ENCODE data around the gene RNLS.
"Not testable (repeated sequence)": the region's sequence is repeated elsewhere in the genome, so short reads cannot be mapped to it uniquely, and the experiment has no call there.

The RNLS gene

GRCh38 chr10:88332503-88333247 lies 250.4 kb downstream of the RNLS start:
- DNase-seq: no peak

DNA sequence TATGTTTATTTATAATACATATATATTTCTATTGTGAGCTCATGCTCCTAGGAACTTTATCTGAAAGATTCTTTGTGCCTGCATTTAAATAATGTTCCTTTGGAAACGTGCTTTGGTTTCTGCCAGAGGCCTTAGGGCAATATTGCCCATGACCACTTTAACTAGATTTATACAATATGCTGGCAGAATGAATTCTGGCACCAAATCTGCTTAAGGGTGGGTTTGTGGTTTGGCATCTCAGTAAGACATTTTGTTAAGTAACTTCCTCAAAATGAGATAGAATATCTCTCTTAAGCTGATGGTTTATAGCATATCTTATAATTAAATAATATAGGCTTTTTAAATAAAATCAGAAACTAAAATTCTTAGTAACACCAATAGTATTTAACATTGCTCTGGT lies 252.9 kb downstream of the RNLS start:
- no peak for DNase-seq

DNA sequence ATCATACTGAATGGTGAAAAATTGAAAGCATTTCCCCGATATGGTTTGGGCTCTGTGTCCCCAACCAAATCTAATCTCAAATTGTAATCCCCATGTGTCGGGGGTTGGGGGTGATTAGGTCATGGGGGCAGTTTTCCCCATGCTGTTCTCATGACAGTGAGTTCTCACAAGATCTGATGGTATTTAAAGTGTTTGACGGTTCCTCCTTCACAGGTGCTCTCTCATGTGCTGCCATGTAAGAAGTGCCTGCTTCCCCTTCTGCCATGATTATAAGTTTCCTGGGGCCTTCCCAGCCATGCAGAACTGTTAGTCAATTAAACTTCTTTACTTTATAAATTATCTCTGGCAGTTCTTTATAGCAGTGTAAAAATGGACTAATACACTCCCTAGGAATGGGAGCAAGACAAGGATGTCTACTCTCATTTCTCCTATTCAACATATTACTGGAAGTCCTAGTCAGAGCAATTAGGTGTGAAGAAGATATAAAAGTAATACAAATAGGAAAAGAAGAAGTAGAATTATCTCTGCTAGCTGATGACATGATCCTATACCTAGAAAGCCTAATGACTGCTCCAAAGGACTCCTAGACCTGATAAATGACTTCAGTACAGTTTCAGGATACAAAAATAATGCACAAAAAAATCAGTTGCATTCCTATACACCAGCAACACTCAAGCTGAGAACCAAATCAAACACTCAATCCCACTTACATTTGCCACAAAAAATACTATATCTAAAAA lies 260.6 kb downstream of the RNLS start:
- DNase-seq: no peak

DNA sequence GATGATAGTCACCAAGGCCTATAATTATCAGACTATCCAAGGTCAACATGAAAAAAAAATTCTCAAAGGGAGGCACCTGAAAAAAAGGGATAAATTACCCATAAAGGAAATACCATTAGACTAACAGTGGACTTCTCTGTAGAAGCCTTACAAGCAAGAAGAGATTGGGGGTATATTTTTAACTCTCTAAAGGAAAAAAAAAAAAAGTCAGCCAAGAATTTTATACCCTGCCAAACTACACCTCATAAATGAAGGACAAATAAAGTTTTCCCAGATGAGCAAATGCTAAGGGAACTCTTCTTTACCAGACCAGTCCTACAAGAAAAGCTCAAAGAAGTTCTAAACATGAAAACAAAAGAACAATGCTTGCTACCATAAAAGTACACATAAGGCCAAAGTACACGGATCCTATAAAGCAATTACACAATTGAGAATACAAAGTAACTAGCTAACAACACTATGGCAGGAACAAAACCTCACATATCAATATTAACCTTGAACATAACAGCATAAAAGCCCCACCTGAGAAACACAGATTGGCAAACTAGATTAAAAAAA lies 263.1 kb downstream of the RNLS start:
- DNase-seq: no peak

DNA sequence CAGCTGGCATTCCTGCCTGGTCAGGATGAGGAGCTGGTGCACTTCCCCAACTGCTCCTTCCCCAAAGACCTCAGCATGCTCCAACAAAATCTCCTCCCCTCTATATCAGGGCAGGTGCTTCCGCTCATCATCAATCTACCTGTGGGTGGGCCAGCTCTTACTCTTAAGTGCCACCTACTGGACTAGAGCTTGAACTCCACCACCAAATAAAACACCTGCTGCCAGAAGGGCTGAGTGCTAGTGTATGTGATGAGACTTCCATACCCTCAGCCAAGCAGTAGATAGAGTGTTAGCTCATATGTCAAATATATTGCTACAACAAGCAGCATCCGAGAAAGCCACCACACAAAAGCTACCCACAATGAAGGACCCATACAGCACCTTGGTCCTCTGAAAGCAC lies 264.3 kb downstream of the RNLS start:
- no peak for DNase-seq

DNA sequence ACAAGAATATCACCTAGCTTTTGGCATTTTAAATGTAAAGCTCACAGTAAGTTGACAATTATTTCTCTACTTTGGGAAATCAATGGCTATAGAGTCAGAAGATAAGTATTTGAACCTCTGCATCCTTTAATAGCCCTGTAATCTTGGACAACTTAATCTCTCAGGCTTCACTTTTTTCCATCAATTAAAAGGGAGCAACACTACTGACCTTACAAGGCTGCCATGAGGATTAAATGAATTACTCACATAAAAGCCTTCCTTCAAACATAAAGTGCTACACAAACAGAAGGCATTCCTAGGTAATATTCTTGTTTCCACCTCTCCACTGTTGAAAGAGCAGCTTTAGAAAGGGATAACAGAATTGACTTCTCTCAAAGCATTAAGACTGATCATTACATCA lies 266.0 kb downstream of the RNLS start:
- no peak for DNase-seq

GRCh38 chr10:88316292-88316861 lies 266.7 kb downstream of the RNLS start:
- no peak for DNase-seq

GRCh38 chr10:88315755-88316154 lies 267.4 kb downstream of the RNLS start:
- no peak for DNase-seq

- no peak for DNase-seq
Measured at GRCh38 chr10:88314362-88314761, 268.8 kb downstream of the RNLS start.

- DNase-seq: no peak
Measured at GRCh38 chr10:88313878-88314277, 269.2 kb downstream of the RNLS start.

- DNase-seq: no peak
Measured at GRCh38 chr10:88312855-88313254, 270.3 kb downstream of the RNLS start.

GRCh38 chr10:88311264-88311663 lies 271.9 kb downstream of the RNLS start:
- DNase-seq: no peak

DNA sequence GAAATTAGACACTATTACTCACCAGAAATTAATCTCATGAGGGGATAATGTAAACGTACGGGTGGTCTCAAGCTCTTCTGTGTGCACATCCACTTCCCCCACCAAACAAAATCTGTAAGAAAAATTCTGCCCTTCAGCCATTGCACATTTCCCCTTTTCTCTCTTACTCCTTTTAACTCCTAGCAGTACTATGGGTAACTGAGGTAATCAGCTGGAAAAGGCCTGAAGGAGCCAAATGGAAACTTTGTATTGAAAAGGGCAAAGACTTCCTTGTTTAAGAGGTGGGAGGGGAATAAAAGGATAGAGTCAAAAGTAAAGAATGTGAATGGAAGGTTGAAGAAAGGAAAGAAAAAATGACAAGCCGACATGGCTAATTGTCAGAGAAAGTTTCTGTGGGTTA lies 273.8 kb downstream of the RNLS start:
- DNase-seq: no peak

DNA sequence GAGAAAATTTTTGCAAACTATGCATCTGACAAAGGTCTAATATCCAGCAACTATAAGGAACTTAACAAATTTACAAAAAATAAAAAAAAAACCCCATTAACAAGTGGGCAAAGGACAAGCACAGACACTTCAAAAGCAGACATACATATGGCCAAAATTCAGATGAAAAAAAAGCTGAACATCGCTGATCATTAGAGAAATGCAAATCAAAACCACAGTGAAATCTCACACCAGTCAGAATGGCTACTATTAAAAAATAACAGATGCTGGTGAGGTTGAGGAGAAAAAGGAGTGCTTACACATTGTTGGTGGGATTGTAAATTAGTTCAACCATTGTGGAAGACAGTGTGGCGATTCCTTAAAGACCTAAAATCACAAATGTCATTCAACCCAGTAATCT lies 274.8 kb downstream of the RNLS start:
- not testable (repeated sequence) for DNase-seq

- DNase-seq: no peak
Measured at GRCh38 chr10:88299787-88300186, 283.3 kb downstream of the RNLS start.

GRCh38 chr10:88297103-88297502 lies 286.0 kb downstream of the RNLS start:
- no peak for DNase-seq

DNA sequence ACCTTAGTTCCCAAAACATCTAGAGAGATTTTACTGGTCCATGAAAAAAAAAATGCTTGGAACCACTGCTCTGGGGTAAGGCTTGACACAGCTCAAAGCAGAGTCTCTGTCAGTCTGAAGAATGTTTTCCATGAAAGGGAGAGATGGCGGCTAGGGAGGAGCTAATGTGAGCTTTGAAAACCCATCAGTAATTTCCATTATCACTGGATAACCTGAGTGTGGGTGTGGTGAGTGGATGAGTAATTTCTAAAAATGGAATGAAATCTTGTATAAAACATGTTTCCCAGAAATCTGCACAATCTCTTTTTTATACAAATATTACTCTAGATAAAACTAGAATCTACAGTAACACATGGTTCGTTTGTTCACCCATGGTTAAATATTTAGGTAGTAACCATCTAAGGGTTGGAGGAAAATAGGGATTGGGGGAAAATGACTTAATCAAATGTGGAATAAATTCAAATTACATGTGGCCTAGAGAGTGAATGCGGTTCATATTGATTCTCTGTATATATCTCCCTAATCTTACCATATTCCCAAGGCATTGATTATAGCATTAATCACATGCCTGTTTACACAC lies 289.4 kb downstream of the RNLS start:
- no peak for DNase-seq

- DNase-seq: no peak
Measured at GRCh38 chr10:88293073-88293472, 290.0 kb downstream of the RNLS start.

DNA sequence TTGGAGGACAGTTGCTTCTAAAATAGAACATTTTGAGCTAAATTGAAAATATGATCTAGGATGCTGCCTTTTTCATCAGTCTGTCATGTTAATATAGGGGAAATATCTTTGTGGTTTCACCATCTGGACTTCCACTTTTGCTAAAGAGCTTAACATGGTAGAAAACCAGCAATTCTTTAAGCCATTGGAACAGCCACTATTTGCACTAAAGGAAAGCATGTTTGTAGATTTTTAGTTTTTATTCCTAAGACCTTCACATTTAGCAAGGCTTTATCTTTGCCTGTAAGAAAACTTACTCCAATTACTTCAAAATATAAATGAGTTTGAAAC lies 291.0 kb downstream of the RNLS start:
- no peak for DNase-seq

- DNase-seq: no peak
Measured at GRCh38 chr10:88291289-88292184, 291.6 kb downstream of the RNLS start.

- DNase-seq: no peak
Measured at GRCh38 chr10:88289342-88289741, 293.8 kb downstream of the RNLS start.

DNA sequence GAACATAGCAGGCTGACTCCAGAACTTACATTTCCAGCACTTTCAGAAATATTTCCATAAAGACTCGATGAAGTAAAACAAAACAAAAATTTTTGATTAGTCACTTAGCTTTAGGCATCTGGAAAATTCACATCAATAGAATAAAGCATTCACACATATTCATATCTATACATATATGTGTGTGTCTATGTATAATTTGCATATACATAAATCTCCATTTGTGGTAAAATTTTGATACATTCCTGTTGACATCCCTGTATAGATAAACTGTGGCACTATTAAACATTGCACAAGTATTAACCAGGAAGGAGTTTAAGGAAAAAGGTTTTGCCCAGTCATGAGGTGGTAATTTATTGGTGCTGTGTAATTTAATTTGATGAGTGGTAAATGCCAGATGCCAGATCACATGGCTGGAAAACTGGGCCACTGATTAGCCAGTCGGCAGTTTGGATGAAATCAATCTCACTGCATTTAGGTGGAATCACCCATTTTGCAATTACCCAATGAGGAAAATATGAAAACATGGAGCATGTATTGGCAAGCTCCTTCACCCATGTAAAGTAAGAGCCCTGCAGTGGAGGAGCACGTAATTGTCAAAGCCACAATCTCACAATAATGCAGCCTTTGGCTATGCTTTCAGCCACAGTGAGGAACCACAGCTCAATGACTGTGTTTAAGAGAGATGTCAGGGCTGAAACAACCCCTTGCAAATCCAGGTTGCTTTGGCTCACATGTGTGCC lies 294.6 kb downstream of the RNLS start:
- no peak for DNase-seq
